ENCODE data around the gene CD99.

DNA sequence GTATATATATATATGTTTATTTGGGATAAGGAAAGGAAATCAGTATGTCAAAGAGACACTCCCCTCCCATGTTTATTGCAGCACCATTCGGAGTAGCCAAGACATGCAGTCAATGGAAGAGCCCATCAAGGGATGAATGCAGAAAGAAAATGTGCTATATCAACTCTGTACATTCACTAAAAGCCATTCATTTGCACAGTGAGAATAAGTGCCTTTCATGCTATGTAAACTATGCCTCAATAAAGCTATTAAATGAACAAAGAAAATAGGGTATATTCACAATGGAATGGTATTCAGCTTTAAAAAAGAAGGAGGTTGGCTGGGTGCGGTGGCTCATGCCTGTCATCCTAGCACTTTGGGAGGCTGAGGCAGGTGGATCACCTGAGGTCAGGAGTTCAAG lies 20.3 kb downstream of the CD99 start:
- TF ChIP-seq EGR1 (conservative IDR thresholded peaks at IDR 0.05) = no peak
- no peak for TF ChIP-seq HDAC6 (IDR thresholded peaks at IDR 0.05; ENCODE audit: low read depth, low read length)
- TF ChIP-seq CEBPB (tag; IDR thresholded peaks at IDR 0.05) = no peak
- TF ChIP-seq ZNF592 (IDR thresholded peaks at IDR 0.05) = no peak
- no peak for TF ChIP-seq CBFA2T2 (conservative IDR thresholded peaks at IDR 0.05)
- no peak for TF ChIP-seq ZBTB1 (CRISPR knock-in tag; IDR thresholded peaks at IDR 0.05; ENCODE audit: borderline replicate concordance, low read depth)
- TF ChIP-seq, protein P1, sequence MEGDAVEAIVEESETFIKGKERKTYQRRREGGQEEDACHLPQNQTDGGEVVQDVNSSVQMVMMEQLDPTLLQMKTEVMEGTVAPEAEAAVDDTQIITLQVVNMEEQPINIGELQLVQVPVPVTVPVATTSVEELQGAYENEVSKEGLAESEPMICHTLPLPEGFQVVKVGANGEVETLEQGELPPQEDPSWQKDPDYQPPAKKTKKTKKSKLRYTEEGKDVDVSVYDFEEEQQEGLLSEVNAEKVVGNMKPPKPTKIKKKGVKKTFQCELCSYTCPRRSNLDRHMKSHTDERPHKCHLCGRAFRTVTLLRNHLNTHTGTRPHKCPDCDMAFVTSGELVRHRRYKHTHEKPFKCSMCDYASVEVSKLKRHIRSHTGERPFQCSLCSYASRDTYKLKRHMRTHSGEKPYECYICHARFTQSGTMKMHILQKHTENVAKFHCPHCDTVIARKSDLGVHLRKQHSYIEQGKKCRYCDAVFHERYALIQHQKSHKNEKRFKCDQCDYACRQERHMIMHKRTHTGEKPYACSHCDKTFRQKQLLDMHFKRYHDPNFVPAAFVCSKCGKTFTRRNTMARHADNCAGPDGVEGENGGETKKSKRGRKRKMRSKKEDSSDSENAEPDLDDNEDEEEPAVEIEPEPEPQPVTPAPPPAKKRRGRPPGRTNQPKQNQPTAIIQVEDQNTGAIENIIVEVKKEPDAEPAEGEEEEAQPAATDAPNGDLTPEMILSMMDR (IDR thresholded peaks at IDR 0.05 in 2 of 3, conservative IDR thresholded peaks at IDR 0.05 in 1 of 3; ENCODE audit: insufficient read depth in 2 of 3, low read depth in 1 of 3, low read length in 3 of 3) = no peak
- TF ChIP-seq KLF16 (IDR thresholded peaks at IDR 0.05) = no peak
- no peak for TF ChIP-seq POLR2A (conservative IDR thresholded peaks at IDR 0.05)
- no peak for TF ChIP-seq ZNF561 (CRISPR knock-in tag; conservative IDR thresholded peaks at IDR 0.05)
- TF ChIP-seq, protein P2, sequence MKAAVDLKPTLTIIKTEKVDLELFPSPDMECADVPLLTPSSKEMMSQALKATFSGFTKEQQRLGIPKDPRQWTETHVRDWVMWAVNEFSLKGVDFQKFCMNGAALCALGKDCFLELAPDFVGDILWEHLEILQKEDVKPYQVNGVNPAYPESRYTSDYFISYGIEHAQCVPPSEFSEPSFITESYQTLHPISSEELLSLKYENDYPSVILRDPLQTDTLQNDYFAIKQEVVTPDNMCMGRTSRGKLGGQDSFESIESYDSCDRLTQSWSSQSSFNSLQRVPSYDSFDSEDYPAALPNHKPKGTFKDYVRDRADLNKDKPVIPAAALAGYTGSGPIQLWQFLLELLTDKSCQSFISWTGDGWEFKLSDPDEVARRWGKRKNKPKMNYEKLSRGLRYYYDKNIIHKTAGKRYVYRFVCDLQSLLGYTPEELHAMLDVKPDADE (conservative IDR thresholded peaks at IDR 0.05; ENCODE audit: control insufficient read depth, low read depth, low read length) = no peak
- no peak for TF ChIP-seq POLR2AphosphoS5 (IDR thresholded peaks at IDR 0.05; ENCODE audit: control insufficient read depth, insufficient read depth, low read depth, low read length)
